SK-N-SH (cell line): Measurements from ENCODE around the gene ABCG1. TPM values are rescaled to one million over a fixed set of nuclear protein-coding genes. Genes with fewer than 3 reads are reported as not detected.

ENCODE experiments used
- CTCF ChIA-PET: fragments of 300-600, 350-600 bp; formaldehyde crosslinking; extraction: SDS; loops from one replicate; lab custom pipeline; 2021; lab: Yijun Ruan, JAX
- POLR2A ChIA-PET: fragments of 350-600 bp; sonication (Branson Sonifier 250); formaldehyde crosslinking; extraction: SDS; loops from one replicate; lab custom pipeline; 2020; ENCODE audit warnings: antibody characterized with exemption, inconsistent platforms; lab: Yijun Ruan, JAX
- DNase-seq: peaks from one replicate; pipeline ENCODE4 v3.0.0; 2012
- H2AFZ ChIP-seq: fragments of 200-600 bp; sonication (generic); 2 replicates; pipeline ENCODE4 v1.8.1; 2016; ENCODE audit warnings: antibody characterized with exemption, mild to moderate bottlenecking, low read depth
- H3F3A ChIP-seq: fragments of 200-600 bp; sonication (generic); replicated peaks from 2 replicates; pipeline ENCODE3; 2016; ENCODE audit warnings: antibody characterized with exemption, mild to moderate bottlenecking; ENCODE audit not compliant: insufficient read depth
- H3K27ac ChIP-seq, 2 experiments: fragments of 200-500 bp in 1 of 2; fragments of 200-600 bp in 1 of 2; sonication (Bioruptor generic) in 1 of 2; sonication (generic), shearing (Covaris generic) in 1 of 2; 2 replicates each; pipeline versions ENCODE4 v1.5.1 to v1.6.1; 2014 to 2016; ENCODE audit warnings: low read depth in 2 of 2, inconsistent platforms in 1 of 2, low read length in 1 of 2, mild to moderate bottlenecking in 1 of 2, mixed read lengths in 1 of 2
- H3K27me3 ChIP-seq: fragments of 200-600 bp; sonication (generic), shearing (Covaris generic); 2 replicates; pipeline ENCODE4 v1.6.1; 2016; ENCODE audit warnings: mixed run types; ENCODE audit not compliant: insufficient read depth
- H3K36me3 ChIP-seq, 2 experiments: fragments of 200-500 bp in 1 of 2; fragments of 200-600 bp in 1 of 2; sonication (Bioruptor generic) in 1 of 2; sonication (generic) in 1 of 2; replicated peaks in 1 of 2; 2 replicates each; pipeline versions ENCODE3 to v1.5.1; 2014 to 2016; ENCODE audit warnings: low read length in 1 of 2, mild to moderate bottlenecking in 1 of 2; ENCODE audit not compliant: insufficient read depth in 2 of 2, control insufficient read depth in 1 of 2
- H3K4me1 ChIP-seq, 2 experiments: fragments of 200-500 bp in 1 of 2; fragments of 200-600 bp in 1 of 2; sonication (Bioruptor generic) in 1 of 2; sonication (generic), shearing (Covaris generic) in 1 of 2; 2 replicates each; pipeline versions ENCODE4 v1.5.1 to v1.6.1; 2014 to 2016; ENCODE audit warnings: low read depth in 1 of 2, low read length in 1 of 2, mixed run types in 1 of 2; ENCODE audit not compliant: insufficient read depth in 2 of 2, control insufficient read depth in 1 of 2
- H3K4me2 ChIP-seq: fragments of 200-600 bp; sonication (generic), shearing (Covaris generic); 2 replicates; pipeline ENCODE4 v1.6.1; 2017; ENCODE audit warnings: mixed run types
- H3K4me3 ChIP-seq, 2 experiments: fragments of 200-500 bp in 1 of 2; fragments of 200-600 bp in 1 of 2; sonication (Bioruptor generic) in 1 of 2; sonication (generic), shearing (Covaris generic) in 1 of 2; 2 replicates each; pipeline versions ENCODE4 v1.5.1 to v1.8.1; 2014 to 2016; ENCODE audit warnings: low read depth in 2 of 2, inconsistent platforms in 1 of 2, low read length in 1 of 2, mild to moderate bottlenecking in 1 of 2, mixed read lengths in 1 of 2, moderate library complexity in 1 of 2
- H3K79me2 ChIP-seq: fragments of 200-600 bp; sonication (generic); 2 replicates; pipeline ENCODE4 v1.8.1; 2017; ENCODE audit warnings: mild to moderate bottlenecking; ENCODE audit not compliant: insufficient read depth
- H3K9ac ChIP-seq: fragments of 200-600 bp; sonication (generic); 2 replicates; pipeline ENCODE4 v1.6.1; 2017; ENCODE audit warnings: mixed run types
- H3K9me2 ChIP-seq: fragments of 200-600 bp; sonication (generic); 2 replicates; pipeline ENCODE4 v1.6.1; 2017; ENCODE audit warnings: mixed run types
- H3K9me3 ChIP-seq: fragments of 200-600 bp; sonication (generic); 2 replicates; pipeline ENCODE4 v1.6.1; 2017; ENCODE audit warnings: mixed run types, mild to moderate bottlenecking, moderate library complexity
- H4K20me1 ChIP-seq: fragments of 200-600 bp; sonication (generic); 2 replicates; pipeline ENCODE4 v1.6.1; 2017; ENCODE audit warnings: mild to moderate bottlenecking, mixed run types; ENCODE audit not compliant: insufficient read depth
- MEF2A ChIP-seq: IDR thresholded peaks from 2 replicates; pipeline ENCODE4 v1.4.0; 2012; ENCODE audit warnings: low read depth, borderline replicate concordance
- NFIC ChIP-seq: IDR thresholded peaks from 2 replicates; pipeline ENCODE4 v1.4.0; 2012; ENCODE audit warnings: borderline replicate concordance
- NRF1 ChIP-seq: IDR thresholded peaks from 2 replicates; pipeline ENCODE4 v1.6.1; 2012; ENCODE audit warnings: low read depth, mild to moderate bottlenecking, low read length
- POLR2AphosphoS5 ChIP-seq: IDR thresholded peaks from 2 replicates; pipeline ENCODE4 v1.6.1; 2012; ENCODE audit warnings: low read depth, low read length
- RXRA ChIP-seq: IDR thresholded peaks from 2 replicates; pipeline ENCODE4 v1.4.0; 2012; ENCODE audit warnings: low read depth, mild to moderate bottlenecking, borderline replicate concordance
- SIN3A ChIP-seq: IDR thresholded peaks from 2 replicates; pipeline ENCODE4 v1.6.1; 2012; ENCODE audit warnings: low read depth, mild to moderate bottlenecking, low read length, moderate library complexity, borderline replicate concordance
- TCF12 ChIP-seq: IDR thresholded peaks from 2 replicates; pipeline ENCODE4 v1.4.0; 2012
- YY1 ChIP-seq: IDR thresholded peaks from 2 replicates; pipeline ENCODE4 v1.4.0; 2012; ENCODE audit warnings: low read depth, mild to moderate bottlenecking
- WGBS: methylation state at CpG from one replicate; pipeline ENCODE4 v1.1.6; 2017; ENCODE audit warnings: low lambda C conversion rate; 5-methylcytosine and 5-hydroxymethylcytosine counted together
- polyA plus RNA-seq, 3 experiments: library from polyadenylated mRNA; depleted of rRNA; stranded (reverse); fragments of >200 nt; gene quantifications; 2 replicates each; pipeline ENCODE4 v1.2.3, GENCODE V29; 2012
- TF ChIP-seq, protein P1 (sequence below): IDR thresholded peaks from 2 replicates; pipeline ENCODE4 v1.6.1; 2012; ENCODE audit warnings: mild to moderate bottlenecking, low read depth, low read length, moderate library complexity
- TF ChIP-seq, protein P2 (sequence below): IDR thresholded peaks from 2 replicates; pipeline ENCODE4 v1.4.0; 2012; ENCODE audit warnings: low read depth, borderline replicate concordance
- TF ChIP-seq, protein P3 (sequence below): IDR thresholded peaks from 2 replicates; pipeline ENCODE4 v1.4.0; 2012; ENCODE audit warnings: low read depth, borderline replicate concordance

Gene ABCG1
- polyA plus RNA-seq, 1 of the 3 experiments (the other 2 are of a cell fraction) = 0.07 TPM

DNA sequence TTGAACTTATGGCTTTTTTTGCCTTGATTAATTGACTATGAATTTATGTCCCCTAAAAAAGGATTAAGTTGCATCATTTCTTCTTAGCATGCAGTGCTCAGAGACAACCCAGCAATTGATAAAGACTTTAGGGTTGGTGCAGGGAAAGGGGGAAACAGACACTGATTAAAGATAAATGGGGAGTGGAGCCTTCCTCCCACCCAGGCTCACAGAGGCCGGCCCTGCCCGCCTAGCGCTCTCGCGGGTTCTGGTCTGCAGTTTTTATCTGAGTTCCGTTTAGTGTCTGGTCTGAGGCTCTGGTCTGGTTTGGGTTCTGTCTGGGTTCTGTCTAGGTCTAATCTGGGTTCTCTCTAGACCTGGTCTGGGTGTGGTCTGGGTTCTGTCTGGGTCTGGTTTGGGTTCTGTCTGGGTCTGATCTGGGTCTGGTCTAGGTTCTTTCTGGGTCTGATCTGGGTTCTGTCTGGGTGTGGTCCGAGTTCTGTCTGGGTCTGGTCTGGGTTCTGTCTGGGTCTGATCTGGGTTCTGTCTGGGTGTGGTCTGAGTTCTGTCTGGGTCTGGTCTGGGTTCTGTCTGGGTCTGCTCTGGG is 48.1 kb downstream of the ABCG1 start:
- DNase-seq = no peak
- H3K9me3 ChIP-seq = no peaks in the 10 kb centered on the region
- no peaks in the 10 kb centered on the region for H3K9me2 ChIP-seq
- no peak overlapping the region for H2AFZ ChIP-seq
- no peaks in the 10 kb centered on the region for H3K36me3 ChIP-seq
- no peaks in the 10 kb centered on the region for H4K20me1 ChIP-seq
- CTCF ChIA-PET = no interaction called here
- H3F3A ChIP-seq = no peaks in the 10 kb centered on the region
- H3K27ac ChIP-seq = no peak overlapping the region
- no peak overlapping the region for H3K4me3 ChIP-seq
- WGBS = 85% methylated on average over 6 of the region's 7 CpGs
- TF ChIP-seq YY1 (no peak), SIN3A (no peak), POLR2AphosphoS5 (no peak)
- TF ChIP-seq, protein P1, sequence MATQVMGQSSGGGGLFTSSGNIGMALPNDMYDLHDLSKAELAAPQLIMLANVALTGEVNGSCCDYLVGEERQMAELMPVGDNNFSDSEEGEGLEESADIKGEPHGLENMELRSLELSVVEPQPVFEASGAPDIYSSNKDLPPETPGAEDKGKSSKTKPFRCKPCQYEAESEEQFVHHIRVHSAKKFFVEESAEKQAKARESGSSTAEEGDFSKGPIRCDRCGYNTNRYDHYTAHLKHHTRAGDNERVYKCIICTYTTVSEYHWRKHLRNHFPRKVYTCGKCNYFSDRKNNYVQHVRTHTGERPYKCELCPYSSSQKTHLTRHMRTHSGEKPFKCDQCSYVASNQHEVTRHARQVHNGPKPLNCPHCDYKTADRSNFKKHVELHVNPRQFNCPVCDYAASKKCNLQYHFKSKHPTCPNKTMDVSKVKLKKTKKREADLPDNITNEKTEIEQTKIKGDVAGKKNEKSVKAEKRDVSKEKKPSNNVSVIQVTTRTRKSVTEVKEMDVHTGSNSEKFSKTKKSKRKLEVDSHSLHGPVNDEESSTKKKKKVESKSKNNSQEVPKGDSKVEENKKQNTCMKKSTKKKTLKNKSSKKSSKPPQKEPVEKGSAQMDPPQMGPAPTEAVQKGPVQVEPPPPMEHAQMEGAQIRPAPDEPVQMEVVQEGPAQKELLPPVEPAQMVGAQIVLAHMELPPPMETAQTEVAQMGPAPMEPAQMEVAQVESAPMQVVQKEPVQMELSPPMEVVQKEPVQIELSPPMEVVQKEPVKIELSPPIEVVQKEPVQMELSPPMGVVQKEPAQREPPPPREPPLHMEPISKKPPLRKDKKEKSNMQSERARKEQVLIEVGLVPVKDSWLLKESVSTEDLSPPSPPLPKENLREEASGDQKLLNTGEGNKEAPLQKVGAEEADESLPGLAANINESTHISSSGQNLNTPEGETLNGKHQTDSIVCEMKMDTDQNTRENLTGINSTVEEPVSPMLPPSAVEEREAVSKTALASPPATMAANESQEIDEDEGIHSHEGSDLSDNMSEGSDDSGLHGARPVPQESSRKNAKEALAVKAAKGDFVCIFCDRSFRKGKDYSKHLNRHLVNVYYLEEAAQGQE = no peak
- TF ChIP-seq, all 33 proteins: peak for 0
- H3K4me1 ChIP-seq = peaks cover 0 to 16% of the 10 kb centered on the region in 2 experiments; a peak in 1 of 4 replicates
- no peak overlapping the region for H3K4me2 ChIP-seq
- no peaks in the 10 kb centered on the region for H3K79me2 ChIP-seq
- H3K9ac ChIP-seq = no peak overlapping the region
- POLR2A ChIA-PET = no interaction called here
- no peaks in the 10 kb centered on the region for H3K27me3 ChIP-seq

DNA sequence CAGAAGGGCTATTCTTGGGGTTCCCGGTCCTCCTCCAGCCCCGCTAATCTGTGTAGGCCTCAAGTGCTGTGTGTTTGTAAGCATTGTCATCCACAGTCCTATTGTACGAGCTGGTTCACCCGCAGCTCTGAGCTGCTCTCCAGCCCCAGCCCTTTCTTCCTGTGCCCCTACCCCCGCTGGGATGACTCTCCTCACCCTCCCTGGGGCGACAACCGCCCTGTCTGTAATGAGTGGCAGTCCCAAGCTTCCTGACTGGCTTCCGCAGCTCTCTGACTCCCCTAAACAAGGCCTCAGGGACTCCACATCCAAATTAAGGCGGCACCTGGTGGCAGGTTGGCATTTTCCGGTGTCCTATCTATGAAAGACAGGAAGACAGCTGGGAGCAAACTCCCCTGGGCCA is 50.4 kb downstream of the ABCG1 start:
- Histone ChIP-seq H3K9me3 (no peaks in the 10 kb centered on the region), H3K4me2 (no peak overlapping the region), H3K9me2 (no peaks in the 10 kb centered on the region), H3F3A (no peaks in the 10 kb centered on the region), H3K9ac (no peak overlapping the region), H4K20me1 (no peaks in the 10 kb centered on the region), H3K27ac (no peak overlapping the region), H3K79me2 (no peaks in the 10 kb centered on the region), H2AFZ (no peak overlapping the region), H3K36me3 (no peaks in the 10 kb centered on the region), H3K4me1 (no peaks in the 10 kb centered on the region; a peak in 1 of 4 replicates), H3K4me3 (no peak overlapping the region), H3K27me3 (no peaks in the 10 kb centered on the region)
- POLR2A ChIA-PET = no interaction called here
- CTCF ChIA-PET = interaction anchor here (0.6 to 2.7 kb wide), 4 partner anchors 11 to 224 kb away, joined by 3 to 10 read pairs (median 7); no protein-coding TSS in a partner anchor
- 53% methylated on average over 6 of the region's 10 CpGs for WGBS
- no peak for DNase-seq
- TF ChIP-seq RXRA = no peak
- TF ChIP-seq, protein P2, sequence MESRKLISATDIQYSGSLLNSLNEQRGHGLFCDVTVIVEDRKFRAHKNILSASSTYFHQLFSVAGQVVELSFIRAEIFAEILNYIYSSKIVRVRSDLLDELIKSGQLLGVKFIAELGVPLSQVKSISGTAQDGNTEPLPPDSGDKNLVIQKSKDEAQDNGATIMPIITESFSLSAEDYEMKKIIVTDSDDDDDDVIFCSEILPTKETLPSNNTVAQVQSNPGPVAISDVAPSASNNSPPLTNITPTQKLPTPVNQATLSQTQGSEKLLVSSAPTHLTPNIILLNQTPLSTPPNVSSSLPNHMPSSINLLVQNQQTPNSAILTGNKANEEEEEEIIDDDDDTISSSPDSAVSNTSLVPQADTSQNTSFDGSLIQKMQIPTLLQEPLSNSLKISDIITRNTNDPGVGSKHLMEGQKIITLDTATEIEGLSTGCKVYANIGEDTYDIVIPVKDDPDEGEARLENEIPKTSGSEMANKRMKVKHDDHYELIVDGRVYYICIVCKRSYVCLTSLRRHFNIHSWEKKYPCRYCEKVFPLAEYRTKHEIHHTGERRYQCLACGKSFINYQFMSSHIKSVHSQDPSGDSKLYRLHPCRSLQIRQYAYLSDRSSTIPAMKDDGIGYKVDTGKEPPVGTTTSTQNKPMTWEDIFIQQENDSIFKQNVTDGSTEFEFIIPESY = no peak
- no peak for TF ChIP-seq MEF2A
- TF ChIP-seq TCF12 = no peak
- no peak for TF ChIP-seq NRF1
- no peak for TF ChIP-seq NFIC
- TF ChIP-seq, protein P1 = no peak
- TF ChIP-seq, protein P3, sequence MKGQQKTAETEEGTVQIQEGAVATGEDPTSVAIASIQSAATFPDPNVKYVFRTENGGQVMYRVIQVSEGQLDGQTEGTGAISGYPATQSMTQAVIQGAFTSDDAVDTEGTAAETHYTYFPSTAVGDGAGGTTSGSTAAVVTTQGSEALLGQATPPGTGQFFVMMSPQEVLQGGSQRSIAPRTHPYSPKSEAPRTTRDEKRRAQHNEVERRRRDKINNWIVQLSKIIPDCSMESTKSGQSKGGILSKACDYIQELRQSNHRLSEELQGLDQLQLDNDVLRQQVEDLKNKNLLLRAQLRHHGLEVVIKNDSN = no peak
